Measurements from ENCODE around the gene TBC1D5.
"Not testable (repeated sequence)": the region's sequence is repeated elsewhere in the genome, so short reads cannot be mapped to it uniquely, and the experiment has no call there.

The TBC1D5 gene

GRCh38 chr3:17747174-17747889, 4.9 kb upstream of the TBC1D5 start:
- no peak for DNase-seq

GRCh38 chr3:17745894-17746293, 3.5 kb upstream of the TBC1D5 start:
- no peak for DNase-seq

DNA sequence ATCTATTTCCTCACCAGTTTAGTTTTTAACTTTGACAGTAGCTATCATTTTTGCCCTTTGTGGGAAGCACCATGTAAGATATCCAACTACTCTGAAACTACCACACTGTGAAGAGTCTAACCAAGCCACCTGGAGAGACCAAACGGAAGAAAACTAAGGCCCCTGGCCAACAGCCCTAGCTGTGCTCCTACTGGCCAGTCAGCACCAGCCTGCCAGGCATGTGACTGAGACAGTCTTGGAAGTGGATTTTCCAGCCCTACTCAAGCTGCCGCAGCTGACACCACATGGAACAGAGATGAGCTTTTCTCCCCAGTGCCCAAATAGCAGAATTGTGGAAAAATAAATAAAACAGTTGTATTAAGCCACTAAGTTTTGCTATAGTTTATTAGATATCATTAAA, 2.9 kb upstream of the TBC1D5 start:
- no peak for DNase-seq

DNA sequence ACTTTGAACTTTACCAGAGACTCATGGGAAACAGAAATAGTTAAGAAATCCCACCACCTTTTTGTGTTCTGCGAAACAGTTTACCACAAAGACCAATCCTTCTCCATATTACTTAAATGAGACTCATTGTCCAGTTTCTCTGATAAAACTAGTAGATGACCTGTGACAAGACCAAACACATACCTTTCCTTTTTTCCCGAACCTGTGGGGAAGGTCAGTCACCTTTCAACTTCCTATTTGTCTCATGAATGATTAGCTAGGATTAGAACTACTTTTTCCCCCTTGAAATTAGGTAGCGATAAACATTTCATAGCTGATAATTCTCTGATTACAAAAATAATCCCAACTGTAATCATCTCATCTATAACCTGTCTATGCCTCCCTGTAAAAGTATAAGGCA, 2.3 kb upstream of the TBC1D5 start:
- DNase-seq: no peak

DNA sequence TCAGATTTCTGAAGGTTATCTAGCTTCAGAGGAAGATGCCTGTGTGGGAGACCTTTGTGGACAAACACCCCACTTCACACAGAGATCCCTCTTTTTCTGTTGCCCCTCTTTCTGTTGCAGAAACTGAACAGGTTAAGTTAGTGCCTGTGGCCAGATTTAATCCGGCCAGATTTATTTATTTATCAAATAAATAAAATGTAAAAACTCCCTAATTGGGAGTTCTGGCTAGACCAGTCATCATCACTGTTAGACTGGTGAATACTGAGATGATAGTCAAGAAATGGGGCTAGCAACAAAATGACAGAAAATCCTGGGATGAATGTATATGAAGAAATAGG, 1.2 kb upstream of the TBC1D5 start:
- DNase-seq: no peak

- DNase-seq: no peak
These were observed 638 bp upstream of the TBC1D5 start for GRCh38 chr3:17742880-17743657.

DNA sequence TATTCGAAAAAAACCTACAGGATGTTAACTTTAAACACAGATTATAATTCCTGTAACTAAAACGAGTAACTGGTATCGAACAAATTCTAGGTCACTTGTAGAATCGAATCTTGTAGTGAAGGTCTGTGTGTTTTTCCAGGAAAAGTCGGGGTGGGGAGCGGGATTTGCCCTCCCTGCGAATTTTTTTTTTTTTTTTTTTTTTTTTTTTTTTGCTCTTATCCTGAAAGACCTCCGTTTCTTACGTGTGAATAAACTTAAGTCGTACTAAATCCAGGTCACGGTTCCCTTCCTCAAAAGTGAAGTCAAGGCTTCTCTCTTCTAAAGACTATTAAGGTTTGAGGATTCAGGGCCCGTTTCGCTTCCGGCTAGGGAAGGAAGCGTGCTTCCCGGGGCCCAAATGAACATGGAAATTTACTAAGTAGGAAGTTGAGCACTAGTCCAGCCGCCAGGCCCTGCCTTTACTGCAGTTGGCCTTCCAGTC, 770 bp downstream of the TBC1D5 start:
- no peak for DNase-seq

DNA sequence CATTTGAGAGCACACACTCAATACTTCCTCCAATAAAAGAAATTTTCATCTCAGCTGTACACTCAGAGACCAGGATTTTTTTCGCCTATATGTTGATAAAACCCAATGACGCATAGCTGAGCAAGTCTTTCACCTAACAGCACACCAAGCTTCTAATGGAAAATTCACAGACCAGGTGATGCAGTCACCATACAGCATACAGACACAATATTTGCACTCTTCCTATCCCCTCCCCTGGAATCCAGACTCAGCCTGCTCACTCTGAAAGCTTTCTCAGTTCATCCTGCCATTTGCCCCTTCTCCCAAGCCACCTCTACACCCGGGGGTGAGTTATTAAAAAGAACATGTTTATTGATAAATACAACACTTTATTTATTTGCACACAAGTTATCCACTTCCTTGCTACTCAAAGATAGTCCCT, 1.7 kb downstream of the TBC1D5 start:
- no peak for DNase-seq

DNA sequence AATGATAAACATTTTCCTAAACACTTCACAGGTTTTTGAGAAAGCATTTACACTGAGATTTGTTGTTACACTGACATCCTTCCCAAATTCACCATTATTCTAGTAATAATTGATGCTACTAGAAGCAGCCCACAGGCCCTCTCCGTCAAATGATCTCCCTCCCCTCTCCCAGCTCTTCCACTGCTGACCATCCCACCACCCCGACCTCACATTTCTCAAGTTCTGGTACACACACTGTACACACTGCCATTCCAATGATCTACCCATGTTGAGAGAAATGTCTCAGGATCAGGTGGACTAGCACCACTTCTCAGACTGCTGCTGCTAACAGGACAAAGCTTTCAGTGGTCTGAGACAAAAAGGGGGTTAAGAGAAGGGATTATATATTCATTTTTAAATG, 3.5 kb downstream of the TBC1D5 start:
- DNase-seq: no peak

- no peak for DNase-seq
These were observed 4.2 kb downstream of the TBC1D5 start for GRCh38 chr3:17738219-17738618.

DNA sequence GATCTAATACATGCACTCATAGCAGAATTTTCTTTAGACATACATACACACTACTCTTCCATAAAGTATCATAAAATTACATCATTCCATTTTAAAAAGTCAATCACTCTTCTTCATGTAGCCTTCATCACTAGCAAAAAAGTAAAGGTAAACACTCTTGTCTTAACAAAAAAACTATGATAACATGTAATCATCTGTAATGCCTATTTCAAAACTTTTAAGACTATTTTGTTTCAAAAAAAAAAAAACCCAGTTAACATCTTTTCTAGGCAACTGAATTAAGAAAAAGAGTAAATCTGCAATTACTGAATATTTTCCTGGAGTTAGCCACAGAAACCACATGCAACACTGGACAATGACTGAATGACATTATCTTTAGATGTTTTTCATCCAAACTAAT, 4.8 kb downstream of the TBC1D5 start:
- DNase-seq: no peak

DNA sequence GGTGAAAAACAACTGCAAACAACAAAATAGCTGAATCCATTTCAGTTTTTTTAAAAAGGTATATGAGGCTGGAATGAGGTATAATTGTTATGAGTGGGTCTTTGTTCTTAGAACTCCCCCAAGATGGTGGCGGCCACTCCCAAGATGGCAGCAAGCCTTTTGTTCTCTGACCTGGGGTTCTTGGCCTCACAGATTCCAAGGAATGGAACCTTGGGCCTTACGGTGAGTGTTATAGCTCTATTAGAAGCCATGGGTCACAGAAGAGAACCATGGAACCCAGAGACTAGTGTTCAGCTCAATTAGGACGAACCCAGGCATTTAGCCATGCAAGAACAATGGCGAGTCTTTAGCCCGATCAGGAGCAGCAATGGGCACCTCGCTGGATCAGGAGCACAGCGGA, 7.1 kb downstream of the TBC1D5 start:
- DNase-seq: not testable (repeated sequence)

GRCh38 chr3:17733768-17734167, 8.7 kb downstream of the TBC1D5 start:
- DNase-seq: no peak

GRCh38 chr3:17733215-17733614, 9.2 kb downstream of the TBC1D5 start:
- no peak for DNase-seq

DNA sequence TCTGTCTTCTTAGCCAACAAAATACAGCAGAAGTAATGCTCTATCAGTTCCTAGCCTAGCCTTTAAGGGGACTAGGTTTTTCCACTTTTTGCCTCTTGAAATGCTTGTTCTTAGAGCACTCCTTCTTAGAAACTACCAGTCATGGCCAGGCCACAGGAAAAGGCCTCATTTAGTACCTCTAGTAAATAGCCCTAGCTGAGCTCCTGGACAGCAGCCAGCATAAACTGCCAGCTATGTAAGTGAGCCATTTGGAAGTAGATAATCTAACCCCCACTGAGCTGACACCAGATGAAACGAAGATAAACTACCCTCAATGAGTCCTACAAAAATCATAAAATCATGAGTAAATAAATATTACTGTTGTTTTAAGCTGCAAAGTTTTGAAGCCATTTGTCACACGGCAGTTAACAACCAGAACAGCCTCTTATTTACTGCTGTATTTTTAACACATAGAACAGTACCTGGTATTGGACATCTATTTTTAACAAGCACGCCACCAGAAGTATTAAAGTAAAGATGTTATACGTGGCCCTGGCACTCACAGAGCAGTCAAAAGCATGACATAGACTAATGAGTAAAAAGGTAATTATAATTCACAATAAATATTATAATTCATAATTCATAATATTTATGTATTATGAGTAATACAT, 12.0 kb downstream of the TBC1D5 start:
- DNase-seq: no peak

DNA sequence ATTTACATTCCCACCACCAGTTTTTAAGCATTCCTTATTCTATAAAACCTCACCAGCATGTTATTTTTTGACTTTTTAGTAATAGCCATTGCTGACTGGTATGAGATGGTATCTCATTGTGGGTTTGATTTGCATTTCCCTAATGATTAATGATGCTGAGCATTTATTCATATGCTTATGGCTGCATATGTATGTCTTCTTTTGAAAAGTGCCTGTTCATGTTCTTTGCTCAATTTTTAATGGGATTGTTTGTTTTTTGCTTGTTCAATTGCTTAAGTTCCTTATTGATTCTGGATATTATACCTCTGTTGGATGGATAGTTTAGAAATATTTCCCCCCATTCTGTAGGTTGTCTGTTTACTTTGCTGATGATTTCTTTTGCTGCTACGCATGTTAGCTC, 16.1 kb downstream of the TBC1D5 start:
- DNase-seq: no peak

DNA sequence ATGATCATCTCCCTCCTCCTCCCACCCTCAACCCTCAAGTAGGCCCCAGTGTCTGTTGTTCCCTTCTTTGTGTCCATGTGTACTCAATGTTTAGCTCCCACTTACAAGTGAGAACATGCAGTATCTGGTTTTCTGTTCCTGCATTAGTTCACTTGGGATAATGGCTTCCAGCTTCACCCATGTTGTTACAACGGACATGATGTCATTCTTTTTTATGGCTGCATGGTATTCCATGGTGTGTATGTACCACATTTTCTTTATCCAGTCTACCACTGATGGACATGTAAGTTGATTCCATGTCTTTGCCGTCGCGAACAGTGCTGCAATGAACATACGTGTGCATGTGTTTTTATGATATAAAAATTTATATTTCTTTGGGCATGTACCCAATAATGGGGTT, 16.6 kb downstream of the TBC1D5 start:
- DNase-seq: not testable (repeated sequence)

DNA sequence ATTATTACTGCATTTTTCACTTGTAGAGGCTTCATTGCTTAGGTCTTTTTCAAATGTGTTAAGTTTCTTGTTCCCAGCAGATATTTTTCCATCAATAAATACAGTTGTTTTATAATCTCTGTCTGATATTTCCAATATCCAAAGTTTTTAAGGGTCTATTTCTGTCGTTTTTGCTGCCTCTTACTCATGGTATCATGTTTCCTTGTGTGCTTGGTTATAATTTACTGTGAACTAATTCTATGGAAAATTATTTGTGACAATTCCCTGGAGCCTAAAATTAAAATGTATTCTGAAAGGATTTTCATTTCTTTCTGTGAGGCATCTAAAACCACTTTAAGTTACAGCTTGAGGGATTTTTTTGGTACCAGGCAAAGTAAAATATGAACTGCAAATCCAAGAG, 17.5 kb downstream of the TBC1D5 start:
- DNase-seq: no peak

GRCh38 chr3:17724122-17724521, 18.3 kb downstream of the TBC1D5 start:
- DNase-seq: no peak

GRCh38 chr3:17717411-17717810, 25.0 kb downstream of the TBC1D5 start:
- no peak for DNase-seq

DNA sequence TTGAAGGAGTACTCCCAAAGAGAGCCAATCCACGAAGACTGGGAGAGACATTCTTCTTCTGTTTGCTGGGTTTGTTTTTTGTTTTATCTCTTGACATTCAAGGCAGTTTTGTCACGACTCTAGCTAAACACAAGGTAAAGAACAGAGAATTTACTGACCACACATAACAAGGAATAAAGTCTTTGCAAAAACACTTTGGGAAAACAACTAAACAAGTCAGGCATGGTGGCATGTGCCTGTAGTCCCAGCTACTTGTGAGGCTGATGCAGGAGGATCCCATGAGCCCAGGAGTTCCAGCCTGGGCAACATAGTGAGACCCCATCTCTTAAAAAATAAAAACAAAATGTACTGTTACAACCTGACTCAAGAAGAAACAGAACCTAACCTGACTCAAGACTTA, 28.0 kb downstream of the TBC1D5 start:
- no peak for DNase-seq

GRCh38 chr3:17709236-17709810, 33.1 kb downstream of the TBC1D5 start:
- DNase-seq: no peak

DNA sequence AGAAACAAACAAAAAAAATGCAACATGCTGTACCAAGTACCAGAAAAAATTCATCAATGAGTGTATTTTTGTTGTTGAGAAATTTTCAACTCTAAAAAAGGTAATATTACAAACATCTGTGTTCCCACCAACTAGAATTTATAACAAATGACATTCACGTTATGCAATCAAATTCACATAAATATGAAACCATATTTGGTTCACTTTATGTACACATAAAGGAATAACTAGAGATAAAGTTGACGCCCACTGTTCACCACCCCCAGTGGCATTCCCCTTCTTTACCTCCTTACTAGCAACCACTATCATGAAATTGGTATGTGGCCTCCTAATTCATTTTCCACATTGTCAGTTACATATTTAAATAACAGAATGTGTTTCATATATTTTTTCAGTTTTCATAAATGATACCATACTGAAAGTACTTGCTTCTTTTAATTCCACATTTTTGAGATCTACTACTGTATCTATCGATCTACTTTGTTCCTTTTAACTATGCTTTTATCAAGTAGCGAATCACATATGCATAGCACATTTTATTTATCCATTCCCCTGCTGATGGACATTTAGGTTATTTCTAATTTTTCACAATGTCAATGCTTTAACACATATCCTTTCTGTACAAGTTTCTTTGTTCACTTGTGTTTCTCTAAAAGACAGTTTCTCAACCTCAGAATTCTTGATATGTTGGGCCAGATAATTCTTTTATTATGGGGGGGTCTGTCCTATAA, 34.5 kb downstream of the TBC1D5 start:
- no peak for DNase-seq

Measured in NCI-H1436 (cell line).